NB4 (cell line): ENCODE measurements around the gene ALPK1.

Experiments used
- CTCF ChIP-seq: IDR thresholded peaks from one replicate; pipeline ENCODE4 v1.5.1; 2012; ENCODE audit warnings: low read depth, low read length
- MAX ChIP-seq: IDR thresholded peaks from 2 replicates; pipeline ENCODE4 v1.6.1; 2011; ENCODE audit warnings: low read depth, low read length
- MYC ChIP-seq: IDR thresholded peaks from 2 replicates; pipeline ENCODE4 v1.6.1; 2011; ENCODE audit warnings: low read depth, low read length
- POLR2A ChIP-seq: IDR thresholded peaks from 2 replicates; pipeline ENCODE4 v1.6.1; 2011; ENCODE audit warnings: mild to moderate bottlenecking; ENCODE audit not compliant: insufficient read length; ENCODE audit errors: extremely low read depth

DNA sequence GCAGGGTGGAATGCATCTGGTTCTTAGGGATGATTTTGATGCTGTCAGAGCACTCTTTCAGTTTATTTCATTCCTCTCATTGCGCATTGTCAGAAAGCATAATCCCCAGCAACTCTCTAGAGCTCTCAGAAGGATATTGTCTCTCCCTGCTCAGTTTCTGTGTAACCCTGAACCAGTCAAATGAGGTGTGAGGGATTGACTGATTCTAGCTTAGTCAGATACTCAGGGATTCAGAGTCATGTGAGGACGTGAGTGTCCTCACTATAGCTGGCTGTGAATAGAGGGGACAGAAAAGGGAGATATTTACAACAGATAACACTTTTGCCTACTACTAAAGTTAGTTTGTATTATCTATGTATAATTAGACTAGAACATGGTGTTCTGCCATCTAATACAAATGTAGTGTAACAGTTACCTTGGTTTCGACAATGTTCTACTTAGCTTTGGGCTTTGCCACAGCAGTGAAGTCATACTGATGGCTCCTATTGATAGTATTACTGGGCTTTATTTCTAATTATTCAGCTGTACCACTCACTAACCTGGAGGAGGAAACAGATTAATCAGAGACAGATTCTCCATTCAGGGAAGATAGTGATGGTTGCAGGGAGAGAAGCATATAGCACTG lies 46.0 kb upstream of the ALPK1 start:
- no peak for TF ChIP-seq POLR2A
- TF ChIP-seq CTCF, result no peak
- no peak for TF ChIP-seq MYC
- TF ChIP-seq MAX, result no peak
